HEK293T (cell line): ENCODE measurements around the gene S100A8.

Experiments
- CTCF ChIA-PET: fragments of 350-600 bp; formaldehyde crosslinking; extraction: SDS; loops from one replicate; lab custom pipeline; 2021; ENCODE audit warnings: antibody characterized with exemption, inconsistent platforms; lab: Yijun Ruan, JAX
- POLR2A ChIA-PET: fragments of 350-600 bp; formaldehyde crosslinking; extraction: SDS; loops from one replicate; lab custom pipeline; 2020; ENCODE audit warnings: antibody characterized with exemption, inconsistent platforms; lab: Yijun Ruan, JAX
- DNase-seq: peaks from one replicate; pipeline ENCODE4 v3.0.0; 2012; ENCODE audit warnings: mixed read lengths; ENCODE audit errors: extremely low spot score
- ARNT ChIP-seq: fragments of 450-650 bp; IDR thresholded peaks from 2 replicates; pipeline ENCODE4 v1.6.1; 2017; ENCODE audit warnings: mild to moderate bottlenecking
- BHLHE40 ChIP-seq: fragments of 450-650 bp; IDR thresholded peaks from 2 replicates; pipeline ENCODE4 v1.6.1; 2016; ENCODE audit warnings: mild to moderate bottlenecking, moderate library complexity, borderline replicate concordance
- CTBP1 ChIP-seq: fragments of 450-650 bp; IDR thresholded peaks from 2 replicates; pipeline ENCODE4 v1.6.1; 2016; ENCODE audit warnings: borderline replicate concordance
- ELF4 ChIP-seq: fragments of 450-650 bp; IDR thresholded peaks from 2 replicates; pipeline ENCODE4 v1.6.1; 2017; ENCODE audit warnings: antibody characterized with exemption
- FOXA1 ChIP-seq: fragments of 450-650 bp; IDR thresholded peaks from 2 replicates; pipeline ENCODE4 v1.6.1; 2016; ENCODE audit warnings: mild to moderate bottlenecking
- FOXK2 ChIP-seq: fragments of 450-650 bp; IDR thresholded peaks from 2 replicates; pipeline ENCODE4 v1.6.1; 2016; ENCODE audit warnings: mild to moderate bottlenecking
- FOXM1 ChIP-seq: fragments of 450-650 bp; IDR thresholded peaks from 2 replicates; pipeline ENCODE4 v1.6.1; 2017; ENCODE audit warnings: mild to moderate bottlenecking, borderline replicate concordance
- HDGF ChIP-seq: fragments of 450-650 bp; IDR thresholded peaks from 2 replicates; pipeline ENCODE4 v1.6.1; 2017; ENCODE audit warnings: antibody characterized with exemption, borderline replicate concordance
- L3MBTL2 ChIP-seq: fragments of 450-650 bp; conservative IDR thresholded peaks from 2 replicates; pipeline ENCODE4 v1.6.1; 2016; ENCODE audit warnings: mild to moderate bottlenecking
- LEF1 ChIP-seq: fragments of 450-650 bp; IDR thresholded peaks from 2 replicates; pipeline ENCODE4 v1.6.1; 2017; ENCODE audit warnings: mild to moderate bottlenecking, borderline replicate concordance
- NFRKB ChIP-seq: fragments of 450-650 bp; IDR thresholded peaks from 2 replicates; pipeline ENCODE4 v1.6.1; 2016; ENCODE audit warnings: mild to moderate bottlenecking, moderate library complexity
- PKNOX1 ChIP-seq: fragments of 450-650 bp; IDR thresholded peaks from 2 replicates; pipeline ENCODE4 v1.6.1; 2016
- SP1 ChIP-seq: fragments of 450-650 bp; IDR thresholded peaks from 2 replicates; pipeline ENCODE4 v1.6.1; 2017
- SUZ12 ChIP-seq: fragments of 450-650 bp; IDR thresholded peaks from 2 replicates; pipeline ENCODE4 v1.6.1; 2016; ENCODE audit warnings: mild to moderate bottlenecking
- TARDBP ChIP-seq: fragments of 450-650 bp; IDR thresholded peaks from 2 replicates; pipeline ENCODE4 v1.6.1; 2016
- ZNF384 ChIP-seq: fragments of 450-650 bp; IDR thresholded peaks from 2 replicates; pipeline ENCODE4 v1.6.1; 2016

The S100A8 gene

GRCh38 chr1:153397051-153397923 lies 6.4 kb upstream of the S100A8 start:
- DNase-seq, result no peak
- ChIA-PET POLR2A (no interaction called here), CTCF (interaction anchor here (1.5 kb wide), 1 partner anchor 97 kb away, joined by 4 read pairs; no protein-coding TSS in a partner anchor)
- TF ChIP-seq ELF4 (no peak), CTBP1 (no peak)

DNA sequence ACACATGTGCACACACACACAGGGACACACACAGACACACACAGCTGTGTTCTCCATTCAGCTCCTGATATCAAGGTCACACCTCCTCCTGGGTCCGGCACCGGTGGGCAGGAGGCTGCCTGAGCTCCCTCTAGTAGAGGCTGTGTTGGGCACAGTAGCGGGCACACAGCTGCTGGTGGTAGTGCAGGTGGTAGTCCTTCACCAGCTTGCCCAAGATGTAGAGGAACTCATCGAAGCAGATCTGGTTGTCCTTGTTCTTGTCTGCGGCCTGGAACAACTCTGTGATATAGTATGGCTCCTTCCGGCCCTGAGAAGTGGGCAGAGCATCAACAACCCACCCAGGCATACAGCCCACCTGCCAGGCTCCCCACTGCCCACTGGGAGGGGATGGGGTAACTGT lies 5.6 kb upstream of the S100A8 start:
- DNase-seq, result no peak
- ChIA-PET CTCF (interaction anchor here (1.5 kb wide), 1 partner anchor 98 kb away, joined by 4 read pairs; no protein-coding TSS in a partner anchor), POLR2A (no interaction called here)
- TF ChIP-seq TARDBP, result no peak

GRCh38 chr1:153395776-153396175 lies 4.9 kb upstream of the S100A8 start:
- POLR2A ChIA-PET, result no interaction called here
- CTCF ChIA-PET, result interaction anchor here (0.9 to 1.5 kb wide), 3 partner anchors 41 to 99 kb away, joined by 3 to 4 read pairs (median 4); no protein-coding TSS in a partner anchor
- no peak for DNase-seq
- no peak for TF ChIP-seq FOXA1
- no peak for TF ChIP-seq BHLHE40
- TF ChIP-seq FOXK2, result no peak
- TF ChIP-seq NFRKB, result no peak
- TF ChIP-seq HDGF, result no peak
- TF ChIP-seq LEF1, result no peak
- TF ChIP-seq CTBP1, result no peak
- no peak for TF ChIP-seq ARNT
- TF ChIP-seq SP1, result no peak
- no peak for TF ChIP-seq PKNOX1
- TF ChIP-seq ZNF384, result no peak
- TF ChIP-seq FOXM1, result no peak
- TF ChIP-seq TARDBP, result no peak
- no peak for TF ChIP-seq ELF4
- TF ChIP-seq L3MBTL2, result no peak
- no peak for TF ChIP-seq SUZ12

DNA sequence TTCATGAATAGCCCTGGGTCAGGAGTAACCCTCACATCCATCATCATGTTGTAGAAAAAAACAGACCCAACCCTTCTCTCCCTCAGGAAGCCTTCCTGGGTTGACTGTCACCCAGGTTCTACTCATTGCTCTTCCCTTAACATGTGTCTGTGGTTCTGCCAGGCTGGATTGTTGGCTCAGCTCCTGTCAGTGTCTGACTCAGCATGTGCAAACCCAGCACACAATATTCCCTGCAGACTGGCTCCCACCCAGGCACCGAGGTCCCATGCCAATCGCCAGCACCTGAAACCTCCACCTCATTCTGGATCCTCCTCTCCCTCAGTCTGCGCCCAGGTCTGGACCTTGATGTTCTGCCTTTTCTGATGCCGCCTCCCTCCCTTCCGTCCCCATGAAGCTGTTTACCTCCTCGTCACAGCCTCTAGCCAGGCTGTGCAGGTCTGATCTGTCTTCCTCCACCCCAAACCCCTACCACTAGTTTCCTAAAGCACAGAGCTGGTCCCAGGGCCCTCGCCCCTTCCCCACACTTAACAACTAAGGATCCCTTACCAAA lies 4.3 kb upstream of the S100A8 start:
- TF ChIP-seq HDGF (no peak), LEF1 (no peak)
- DNase-seq, result no peak
- CTCF ChIA-PET, result interaction anchor here (0.9 to 1.3 kb wide), 2 partner anchors 40 to 41 kb away, joined by 3 to 4 read pairs; no protein-coding TSS in a partner anchor
- POLR2A ChIA-PET, result no interaction called here

GRCh38 chr1:153394391-153394790 lies 3.5 kb upstream of the S100A8 start:
- no peak for DNase-seq
- ChIA-PET POLR2A (no interaction called here), CTCF (interaction anchor here (1.3 kb wide), 1 partner anchor 39 kb away, joined by 4 read pairs; no protein-coding TSS in a partner anchor)
- no peak for TF ChIP-seq NFRKB
- TF ChIP-seq LEF1, result no peak
- TF ChIP-seq FOXK2, result no peak
- no peak for TF ChIP-seq SP1
- TF ChIP-seq ZNF384, result no peak
- TF ChIP-seq SUZ12, result no peak
- no peak for TF ChIP-seq PKNOX1
- TF ChIP-seq FOXM1, result no peak
- no peak for TF ChIP-seq TARDBP
- no peak for TF ChIP-seq CTBP1

GRCh38 chr1:153393926-153394325 lies 3.1 kb upstream of the S100A8 start:
- TF ChIP-seq L3MBTL2 (no peak), PKNOX1 (no peak), ARNT (no peak), TARDBP (no peak), CTBP1 (no peak), NFRKB (no peak), ELF4 (no peak), FOXK2 (no peak), FOXM1 (no peak), HDGF (no peak), BHLHE40 (no peak), FOXA1 (no peak), SUZ12 (no peak), LEF1 (no peak), ZNF384 (no peak), SP1 (no peak)
- CTCF ChIA-PET, result no interaction called here
- POLR2A ChIA-PET, result no interaction called here
- DNase-seq, result no peak
